ENCODE results near the gene ZNF496.
"Not testable (repeated sequence)": the region's sequence is repeated elsewhere in the genome, so short reads cannot be mapped to it uniquely, and the experiment has no call there.

The ZNF496 gene

DNA sequence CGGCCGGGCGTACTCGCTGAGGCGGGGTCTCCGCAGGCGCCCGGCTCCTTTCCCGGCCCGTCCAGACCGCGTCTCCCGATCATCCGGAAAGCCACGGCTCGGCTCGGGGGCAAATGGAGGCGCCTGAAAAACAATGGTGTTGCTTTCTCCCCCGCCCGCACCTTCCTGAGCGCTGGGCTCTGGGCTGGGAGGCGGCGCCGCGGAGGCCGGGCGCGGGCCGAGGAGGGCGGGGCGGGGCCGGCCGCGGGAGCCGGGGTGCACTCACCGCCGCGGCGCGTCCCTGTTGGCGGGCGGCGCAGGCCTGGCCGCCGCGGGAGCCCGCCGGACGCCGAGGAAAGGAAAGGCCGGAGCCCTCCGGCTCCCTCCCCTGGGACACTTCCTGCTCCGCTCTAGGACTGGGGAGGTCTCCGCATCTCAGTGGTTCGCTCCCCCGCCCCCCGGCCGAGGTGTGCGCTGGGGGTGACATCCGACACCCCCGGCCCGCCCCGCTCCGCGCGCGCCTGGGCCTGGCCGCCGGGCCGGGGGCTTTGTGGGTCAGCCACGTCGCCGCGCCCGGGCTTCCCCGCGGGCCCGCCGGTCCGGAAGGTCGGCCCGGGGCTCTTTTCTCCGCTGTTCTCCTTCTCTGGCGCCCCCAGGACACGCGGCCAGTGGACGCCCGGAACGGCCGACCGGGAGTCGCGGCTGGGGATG lies at the start of gene ZNF496:
Gene ZNF496, minus strand, starts transcription at position 343 of the 690 bp plus-strand sequence. CDS start 2,289 bp downstream, outside the sequence.
- peak; percentile 78 for DNase-seq
- in situ Hi-C loops (cut with MboI; ENCODE audit: low pct_unique_long_range_greater_than_20kb, low sequenced_read_pairs): no loop called here

DNA sequence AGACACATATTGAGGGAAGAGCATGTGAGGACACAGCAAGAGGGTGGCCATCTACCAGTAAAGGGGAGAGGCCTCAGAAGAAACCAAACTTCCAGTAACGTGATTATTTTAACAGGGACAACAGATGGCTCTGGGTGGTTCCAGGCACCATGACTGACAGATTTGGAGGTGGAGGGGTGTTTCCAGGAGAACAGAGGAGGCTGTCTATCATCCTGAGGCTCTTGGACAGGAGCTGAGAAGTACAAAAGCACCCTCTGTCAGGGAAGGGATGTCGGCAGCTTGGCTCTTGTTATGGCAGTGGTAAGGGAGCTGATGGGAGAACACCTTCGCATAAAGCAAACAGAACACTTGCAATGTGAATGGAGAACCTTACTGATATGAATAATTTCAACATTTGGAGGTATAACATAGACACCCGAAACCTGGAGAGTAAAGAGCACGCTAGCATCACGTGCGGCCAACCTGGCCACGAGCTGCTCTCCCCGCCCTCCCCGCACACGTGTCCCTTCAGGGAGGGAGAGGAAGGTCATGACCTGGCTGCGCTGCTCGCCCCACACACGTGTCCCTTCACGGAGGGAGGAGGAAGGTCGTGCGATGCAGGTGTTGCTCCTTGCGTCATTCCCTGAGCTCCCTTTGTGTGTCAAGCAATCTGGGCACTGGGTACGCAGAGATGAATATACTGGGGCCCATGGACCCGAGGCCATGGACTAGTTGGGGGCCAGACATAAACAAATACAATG lies 46.8 kb upstream of the ZNF496 start:
- in situ Hi-C loops (cut with MboI; ENCODE audit: low pct_unique_long_range_greater_than_20kb, low sequenced_read_pairs): no loop called here
- DNase-seq: no peak

DNA sequence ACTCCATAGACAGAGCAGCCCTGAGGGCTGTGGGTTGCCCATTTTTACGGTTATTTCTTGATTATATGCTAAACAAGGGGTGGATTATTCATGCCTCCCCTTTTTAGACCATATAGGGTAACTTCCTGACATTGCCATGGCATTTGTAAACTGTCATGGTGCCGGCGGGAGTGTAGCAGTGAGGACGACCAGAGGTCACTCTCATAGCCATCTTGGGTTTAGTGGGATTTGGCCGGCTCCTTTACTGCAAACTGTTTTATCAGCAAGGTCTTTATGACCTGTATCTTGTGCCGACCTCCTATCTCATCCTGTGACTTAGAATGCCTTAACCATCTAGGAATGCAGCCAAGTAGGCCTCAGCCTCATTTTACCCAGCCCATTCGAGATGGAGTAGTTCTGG lies 46.0 kb upstream of the ZNF496 start:
- in situ Hi-C loops (cut with MboI; ENCODE audit: low pct_unique_long_range_greater_than_20kb, low sequenced_read_pairs): not testable (repeated sequence)

DNA sequence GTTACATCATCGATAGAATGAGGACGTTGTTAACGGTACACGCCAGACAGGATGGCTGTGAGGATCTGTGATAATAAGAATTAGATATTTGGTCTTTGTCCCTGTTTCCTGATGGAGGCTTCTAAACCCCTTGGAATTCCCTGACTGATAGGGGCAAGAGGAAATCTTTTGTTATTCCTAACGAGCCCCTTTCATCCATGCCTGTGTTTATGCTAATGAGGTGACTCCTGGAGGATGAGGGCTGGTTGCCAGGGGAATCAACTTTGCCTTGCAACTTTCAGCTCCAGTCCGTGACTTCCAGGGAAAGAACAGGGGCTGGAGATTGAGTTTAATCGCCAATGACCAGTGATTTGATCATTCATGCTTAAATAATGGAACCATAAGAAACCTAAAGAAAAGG lies 45.0 kb upstream of the ZNF496 start:
- DNase-seq: no peak
- in situ Hi-C loops (cut with MboI; ENCODE audit: low pct_unique_long_range_greater_than_20kb, low sequenced_read_pairs): no loop called here

More for the DNA sequence above, 46.0 kb upstream of the ZNF496 start:
- not testable (repeated sequence) for DNase-seq

DNA sequence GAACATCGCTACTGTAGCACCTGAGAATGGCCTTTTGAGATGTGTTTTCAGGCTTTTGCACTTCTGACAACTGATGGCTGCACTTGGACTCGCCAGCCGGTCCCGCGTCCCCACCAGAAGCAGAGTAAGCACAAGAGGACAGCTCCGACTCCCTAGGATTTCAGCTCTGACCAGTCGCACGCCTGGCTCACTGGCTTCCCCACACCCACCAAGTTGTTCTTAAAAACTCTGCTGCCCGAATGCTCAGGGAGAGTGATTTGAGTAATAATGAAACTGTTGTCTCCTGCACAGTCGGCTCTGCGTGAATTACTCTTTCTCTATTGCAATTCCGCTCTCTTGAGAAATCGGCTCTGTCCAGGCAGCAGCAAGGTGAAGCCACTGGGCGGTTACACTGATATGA lies 44.1 kb upstream of the ZNF496 start:
- DNase-seq: no peak
- in situ Hi-C loops (cut with MboI; ENCODE audit: low pct_unique_long_range_greater_than_20kb, low sequenced_read_pairs): no loop called here

DNA sequence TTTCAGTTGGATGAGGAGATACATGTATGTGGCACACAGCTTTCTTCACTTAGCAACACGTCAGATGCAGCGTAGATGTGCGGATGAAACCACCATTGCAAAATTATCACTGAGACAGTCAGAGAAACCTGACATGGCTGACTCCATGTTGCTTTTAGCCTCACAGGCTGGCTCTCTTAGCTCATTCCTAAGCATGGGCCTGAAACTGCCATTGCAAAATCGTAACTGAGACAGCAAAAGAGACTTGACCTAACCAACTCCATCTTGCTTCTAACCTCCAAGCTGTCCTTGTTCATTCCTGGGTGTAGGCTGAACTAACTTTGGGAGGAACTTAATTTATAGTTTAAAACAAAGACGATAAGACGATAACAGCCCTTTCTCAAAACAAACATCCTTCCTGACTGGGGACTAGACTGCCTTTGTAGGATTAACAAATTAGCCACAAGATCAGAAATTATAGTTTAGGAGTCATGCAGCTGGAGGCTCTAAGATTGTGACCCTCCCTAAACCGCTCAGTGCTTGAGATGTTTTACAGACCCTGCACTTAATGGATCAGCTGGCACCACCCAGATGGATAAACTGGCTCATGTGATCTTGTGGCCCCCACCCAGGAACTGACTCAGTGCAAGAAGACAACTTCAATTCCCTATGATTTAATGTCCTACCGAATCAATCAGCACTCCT lies 43.1 kb upstream of the ZNF496 start:
- in situ Hi-C loops (cut with MboI; ENCODE audit: low pct_unique_long_range_greater_than_20kb, low sequenced_read_pairs); DNase-seq: not testable (repeated sequence)

DNA sequence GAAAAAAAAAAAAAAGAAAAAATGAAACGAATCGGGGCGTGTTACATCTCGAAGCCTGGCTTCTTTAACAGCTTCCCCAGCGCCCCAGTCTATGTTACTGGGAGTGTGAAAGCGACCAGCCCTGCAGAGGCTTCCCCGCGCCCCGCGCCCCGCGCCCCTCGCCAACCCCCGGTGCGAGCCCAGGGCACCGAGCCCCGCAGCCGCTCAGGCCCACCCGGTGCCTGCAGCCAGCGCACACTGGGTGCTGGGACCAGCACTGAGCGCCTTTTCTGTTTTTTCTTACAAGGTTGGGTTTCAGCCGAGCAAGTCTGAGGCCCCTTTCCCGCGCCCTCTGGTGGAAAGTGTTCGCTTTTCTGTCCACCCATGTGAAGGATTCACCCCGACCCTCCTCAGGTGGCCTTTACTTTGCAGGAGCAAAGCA lies 42.1 kb upstream of the ZNF496 start:
- in situ Hi-C loops (cut with MboI; ENCODE audit: low pct_unique_long_range_greater_than_20kb, low sequenced_read_pairs): no loop called here
- DNase-seq: peak; percentile 85

DNA sequence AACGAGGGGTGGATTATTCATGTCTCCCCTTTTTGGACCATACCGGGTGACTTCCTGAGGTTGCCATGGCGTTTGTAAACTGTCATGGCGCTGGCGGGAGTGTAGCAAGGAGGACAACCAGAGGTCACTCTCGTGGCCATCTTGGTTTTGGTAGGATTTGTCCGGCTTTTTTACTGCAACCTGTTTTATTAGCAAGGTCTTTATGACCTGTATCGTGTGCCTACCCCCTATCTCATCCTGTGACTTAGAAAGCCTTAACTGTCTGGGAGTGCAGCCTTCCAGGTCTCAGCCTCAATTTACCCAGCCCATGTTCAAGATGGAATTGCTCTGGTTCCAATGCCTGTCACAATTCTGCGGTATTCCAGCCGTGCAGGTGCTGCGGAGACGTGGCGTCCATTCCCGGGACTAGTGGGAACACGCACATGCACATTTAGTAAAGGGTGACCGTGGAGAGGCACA lies 40.2 kb upstream of the ZNF496 start:
- in situ Hi-C loops (cut with MboI; ENCODE audit: low pct_unique_long_range_greater_than_20kb, low sequenced_read_pairs): no loop called here
- DNase-seq: no peak

DNA sequence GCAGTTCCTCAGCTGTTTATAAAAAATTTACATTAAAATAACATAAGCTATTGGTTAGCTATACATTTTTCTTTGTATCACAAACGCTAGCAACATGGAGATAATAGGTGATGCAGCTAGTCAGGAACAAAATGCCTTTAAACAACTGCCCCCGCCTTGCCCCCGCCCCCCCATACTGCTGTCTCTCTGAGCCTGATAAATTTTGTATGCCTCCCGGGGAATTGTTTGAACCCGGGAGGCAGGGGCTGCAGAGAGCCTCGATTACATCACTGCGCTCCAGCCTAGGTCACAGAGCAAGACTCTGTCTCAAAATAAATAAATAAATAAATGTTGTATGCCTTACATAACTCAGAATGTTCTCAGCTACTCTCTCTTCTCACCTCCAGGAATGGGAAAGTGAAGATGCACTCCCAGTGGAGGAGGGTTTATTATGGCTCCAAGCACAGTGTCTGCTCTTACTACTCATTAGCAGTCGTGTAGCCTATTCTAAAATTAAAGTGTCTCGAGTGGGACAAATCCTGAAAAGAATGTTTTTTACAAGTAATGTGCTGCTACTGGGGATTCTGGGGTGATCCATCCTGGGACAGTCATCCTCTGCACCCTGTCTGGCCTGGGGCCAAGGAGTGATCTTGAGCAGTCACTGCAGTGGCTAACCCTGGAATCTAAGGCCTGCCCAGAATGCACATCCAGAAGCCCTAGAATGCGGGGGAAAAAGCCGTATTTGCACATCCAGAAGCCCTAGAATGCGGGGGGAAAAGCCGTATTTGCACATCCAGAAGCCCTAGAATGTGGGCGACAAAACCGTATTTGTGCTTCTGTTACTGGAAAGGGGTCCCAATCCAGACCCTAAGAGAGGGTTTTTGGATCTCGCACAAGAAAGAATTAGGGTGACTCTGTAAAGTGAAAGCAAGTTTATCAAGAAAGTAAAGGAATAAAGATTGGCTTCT lies 39.4 kb upstream of the ZNF496 start:
- in situ Hi-C loops (cut with MboI; ENCODE audit: low pct_unique_long_range_greater_than_20kb, low sequenced_read_pairs): no loop called here
- DNase-seq: no peak

DNA sequence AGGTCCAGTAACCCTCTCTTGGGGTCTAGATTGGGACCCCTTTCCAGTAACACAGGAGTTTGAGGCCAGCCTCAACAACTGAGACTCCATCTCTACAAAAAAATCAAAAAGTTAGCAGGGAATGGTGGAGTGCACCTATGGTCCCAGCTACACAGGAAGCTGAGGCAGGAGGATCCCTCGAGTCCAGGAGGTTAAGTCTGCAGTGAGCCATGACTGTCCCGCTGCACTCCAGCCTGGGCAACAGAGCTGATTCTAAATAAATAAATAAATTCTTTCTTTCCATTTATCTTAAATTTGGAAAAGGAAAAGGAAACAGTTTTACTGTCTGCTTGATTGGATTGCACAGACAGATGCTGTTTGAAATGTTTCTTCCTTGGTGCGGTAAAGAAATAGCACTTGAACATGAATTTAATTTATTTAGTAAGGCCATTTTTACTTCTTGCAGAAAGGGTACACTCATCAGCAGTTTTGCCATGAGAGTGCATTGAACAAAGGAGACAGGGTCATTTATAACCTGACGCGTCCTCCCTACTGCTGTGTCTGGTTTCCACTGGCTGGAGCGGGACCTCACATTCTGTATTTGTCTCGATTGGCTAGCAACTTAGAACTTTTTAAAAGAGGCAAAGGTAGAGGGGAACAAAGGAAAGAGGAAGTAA lies 37.0 kb upstream of the ZNF496 start:
- in situ Hi-C loops (cut with MboI; ENCODE audit: low pct_unique_long_range_greater_than_20kb, low sequenced_read_pairs): no loop called here
- DNase-seq: no peak

DNA sequence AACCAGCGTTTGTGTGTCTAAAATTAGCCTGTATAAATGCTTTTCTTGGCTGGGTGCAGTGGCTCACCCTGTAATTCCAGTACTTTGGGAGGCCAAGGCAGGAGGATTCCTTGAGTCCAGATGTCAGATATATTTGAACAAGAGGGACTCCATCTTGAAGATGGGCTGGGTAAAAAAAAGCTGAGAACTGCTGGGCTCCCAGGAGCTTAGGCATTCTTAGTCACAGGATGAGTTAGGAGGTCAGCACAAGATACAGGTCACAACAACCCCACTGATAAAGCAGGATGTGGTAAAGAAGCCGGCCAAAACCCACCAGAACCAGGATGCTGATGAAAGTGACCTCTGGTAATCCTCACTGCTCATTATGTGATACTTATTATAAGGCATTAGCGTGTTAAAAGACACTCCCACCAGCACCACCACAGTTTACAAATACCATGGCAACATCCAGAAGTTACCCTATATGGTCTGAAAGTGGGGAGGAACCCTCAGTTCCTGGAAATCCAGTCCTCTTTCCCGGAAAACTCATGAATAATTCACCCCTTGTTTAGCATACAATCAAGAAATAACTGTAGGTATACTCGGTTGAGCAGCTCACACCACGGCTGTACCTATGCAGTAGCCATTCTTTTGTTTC lies 36.2 kb upstream of the ZNF496 start:
- in situ Hi-C loops (cut with MboI; ENCODE audit: low pct_unique_long_range_greater_than_20kb, low sequenced_read_pairs): no loop called here
- DNase-seq: no peak

DNA sequence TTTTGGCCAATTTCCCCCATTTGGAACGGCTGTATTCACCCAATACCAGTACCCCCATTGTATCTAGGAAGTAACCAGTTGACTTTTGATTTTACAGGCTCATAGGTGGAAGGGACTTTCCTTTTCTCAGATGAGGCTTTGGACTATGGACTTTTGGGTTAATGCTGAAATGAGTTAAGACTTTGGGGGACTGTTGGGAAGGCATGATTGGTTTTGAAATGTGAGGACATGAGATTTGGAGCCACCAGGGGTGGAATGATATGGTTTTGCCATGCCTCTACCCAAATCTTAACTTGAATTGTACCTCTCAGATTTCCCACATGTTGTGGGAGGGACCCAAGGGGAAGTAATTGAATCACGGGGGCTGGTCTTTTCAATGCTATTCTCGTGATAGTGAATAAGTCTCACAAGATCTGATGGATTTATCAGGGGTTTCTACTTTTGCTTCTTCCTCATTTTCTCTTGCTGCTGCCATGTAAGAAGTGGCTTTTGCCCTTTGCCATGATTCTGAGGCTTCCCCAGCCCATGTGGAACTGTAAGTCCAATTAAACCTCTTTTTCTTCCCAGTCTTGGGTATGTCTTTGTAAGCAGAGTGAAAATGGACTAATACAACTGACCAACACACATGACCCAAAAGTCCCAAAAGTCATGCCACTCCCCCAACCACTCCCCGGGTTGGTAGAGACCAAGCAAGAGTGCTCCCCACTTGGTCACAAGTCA lies 35.4 kb upstream of the ZNF496 start:
- in situ Hi-C loops (cut with MboI; ENCODE audit: low pct_unique_long_range_greater_than_20kb, low sequenced_read_pairs): no loop called here
- DNase-seq: no peak

DNA sequence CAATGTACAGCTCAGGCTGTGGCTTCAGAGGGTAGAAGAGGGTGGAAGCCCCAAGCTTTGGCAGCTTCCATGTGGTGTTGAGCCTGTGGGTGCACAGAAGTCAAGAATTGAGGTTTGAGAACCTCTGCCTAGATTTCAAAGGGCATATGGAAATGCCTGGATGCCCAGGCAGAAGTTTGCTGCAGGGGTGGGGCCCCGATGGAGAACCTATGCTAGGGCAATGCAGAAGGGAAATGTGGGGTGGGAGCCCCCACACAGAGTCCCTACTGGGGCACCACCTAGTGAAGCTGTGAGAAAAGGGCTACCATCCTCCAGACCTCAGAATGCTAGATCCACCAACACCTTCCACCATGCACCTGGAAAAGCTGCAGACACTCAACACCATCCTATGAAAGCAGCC lies 34.7 kb upstream of the ZNF496 start:
- in situ Hi-C loops (cut with MboI; ENCODE audit: low pct_unique_long_range_greater_than_20kb, low sequenced_read_pairs); DNase-seq: not testable (repeated sequence)

DNA sequence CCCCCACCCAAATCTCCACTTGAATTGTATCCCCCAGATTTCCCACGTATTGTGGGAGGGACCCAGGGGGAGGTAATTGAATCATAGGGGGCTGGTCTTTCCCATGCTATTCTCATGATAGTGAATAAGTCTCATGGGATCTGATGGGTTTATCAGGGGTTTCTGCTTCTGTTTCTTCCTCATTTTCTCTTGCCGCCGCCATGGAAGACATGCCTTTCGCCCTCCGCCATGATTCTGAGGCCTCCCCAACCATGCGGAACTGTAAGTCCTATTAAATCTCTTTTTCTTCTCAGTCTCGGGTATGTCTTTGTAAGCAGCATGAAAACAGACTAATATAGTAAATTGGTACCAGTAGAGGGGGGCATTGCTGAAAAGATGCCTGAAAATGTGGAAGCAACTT lies 33.4 kb upstream of the ZNF496 start:
- DNase-seq: no peak
- in situ Hi-C loops (cut with MboI; ENCODE audit: low pct_unique_long_range_greater_than_20kb, low sequenced_read_pairs): no loop called here

DNA sequence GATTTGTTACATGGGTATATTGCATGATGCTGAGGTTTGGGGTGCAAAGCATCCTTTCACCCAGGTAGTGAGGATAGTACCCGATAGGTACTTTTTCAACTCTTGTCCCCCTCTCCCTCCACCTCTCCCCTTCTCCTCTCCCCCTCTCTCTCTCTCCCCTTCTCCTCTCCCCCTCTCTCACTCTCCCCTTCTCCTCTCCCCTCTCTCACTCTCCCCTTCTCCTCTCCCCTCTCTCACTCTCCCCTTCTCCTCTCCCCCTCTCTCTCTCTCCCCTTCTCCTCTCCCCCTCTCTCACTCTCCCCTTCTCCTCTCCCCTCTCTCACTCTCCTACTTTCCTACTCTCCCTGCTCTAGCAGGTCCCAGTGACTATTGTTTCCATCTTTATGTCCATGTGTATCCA lies 31.3 kb upstream of the ZNF496 start:
- in situ Hi-C loops (cut with MboI; ENCODE audit: low pct_unique_long_range_greater_than_20kb, low sequenced_read_pairs); DNase-seq: not testable (repeated sequence)

DNA sequence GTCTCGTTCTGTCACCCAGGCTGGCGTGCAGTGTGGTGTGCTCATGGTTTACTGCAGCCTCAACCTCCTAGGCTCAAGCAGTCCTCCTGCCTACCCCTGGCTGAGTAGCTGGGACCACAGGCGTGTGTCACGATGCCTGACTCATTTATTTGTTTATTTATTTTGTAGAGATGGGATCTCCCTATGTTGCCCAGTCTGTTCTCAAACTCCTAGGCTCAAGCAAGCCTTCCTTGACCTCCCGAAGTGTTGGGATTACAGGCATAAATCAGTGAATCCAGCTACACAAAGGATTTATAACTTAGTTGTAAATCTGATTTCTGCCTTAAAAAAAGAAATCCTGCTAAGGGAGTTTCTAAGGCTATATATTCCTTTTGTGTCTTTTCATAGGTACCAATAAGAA lies 30.5 kb upstream of the ZNF496 start:
- in situ Hi-C loops (cut with MboI; ENCODE audit: low pct_unique_long_range_greater_than_20kb, low sequenced_read_pairs): no loop called here

DNA sequence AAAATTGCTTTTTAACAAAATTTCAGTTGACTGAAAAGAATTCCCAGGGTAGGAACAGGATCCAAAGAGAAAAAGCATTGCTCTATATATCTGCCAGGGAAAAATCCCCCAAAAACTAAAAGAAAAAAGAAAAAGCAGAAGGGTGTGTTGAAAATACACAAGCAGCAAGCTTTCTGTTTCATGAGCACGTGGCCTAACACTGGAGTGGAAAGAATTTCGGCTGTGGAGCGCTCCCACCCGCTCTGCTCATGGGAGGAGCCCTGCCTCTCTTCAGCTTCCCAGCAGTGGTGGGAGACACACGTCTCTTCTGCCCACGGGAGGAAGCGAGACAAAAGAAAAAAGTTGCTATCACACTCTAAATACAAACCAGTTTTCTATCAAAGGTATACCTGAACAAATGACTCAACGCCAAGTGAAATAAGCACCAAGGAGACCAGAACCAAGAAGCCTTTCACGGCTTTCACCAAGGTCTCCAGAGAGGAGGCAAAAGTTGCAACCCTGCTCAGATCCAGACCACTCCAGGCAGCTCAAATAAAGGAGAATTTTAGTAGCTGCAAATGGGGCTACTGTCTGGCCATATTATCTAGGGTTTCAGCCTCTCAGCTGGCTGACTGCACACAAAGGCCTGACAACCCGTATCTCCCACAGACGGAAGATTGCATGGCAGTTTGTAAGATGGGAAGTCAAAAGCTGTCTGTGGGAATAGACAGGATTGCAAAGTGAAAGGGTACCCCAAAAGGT lies 29.5 kb upstream of the ZNF496 start:
- no peak for DNase-seq
- in situ Hi-C loops (cut with MboI; ENCODE audit: low pct_unique_long_range_greater_than_20kb, low sequenced_read_pairs): no loop called here

More for the DNA sequence above, 30.5 kb upstream of the ZNF496 start:
- DNase-seq: no peak

Measured in KBM-7 (cell line).